NCI-H510A treated with DMSO at 0.1 percent for 48 hours (cell line): ENCODE results near the gene DEXI.
A peak's percentile ranks its signal among the peaks of the same experiment; 100 is the strongest.
"Not testable (repeated sequence)": the region's sequence is repeated elsewhere in the genome, so short reads cannot be mapped to it uniquely, and the experiment has no call there.

Experiments used
- DNase-seq: peaks from one replicate; lab custom pipeline; 2025; lab: John Stamatoyannopoulos, UW

The DEXI gene

GRCh38 chr16:10926867-10927266, 15.4 kb downstream of the DEXI start:
- DNase-seq, result no peak

- peak; percentile 19 for DNase-seq
Observed at GRCh38 chr16:10926094-10926493, 16.2 kb downstream of the DEXI start.

GRCh38 chr16:10925285-10925684, 17.0 kb downstream of the DEXI start:
- DNase-seq, result not testable (repeated sequence)

GRCh38 chr16:10923650-10924214, 18.5 kb downstream of the DEXI start:
- DNase-seq, result no peak

GRCh38 chr16:10923146-10923649, 19.1 kb downstream of the DEXI start:
- no peak for DNase-seq

GRCh38 chr16:10922328-10923145, 19.7 kb downstream of the DEXI start:
- no peak for DNase-seq

- no peak for DNase-seq
Observed at GRCh38 chr16:10921536-10922327, 20.5 kb downstream of the DEXI start.

GRCh38 chr16:10920726-10921427, 21.4 kb downstream of the DEXI start:
- no peak for DNase-seq

GRCh38 chr16:10919003-10919351, 23.3 kb downstream of the DEXI start:
- DNase-seq, result no peak

- DNase-seq, result peak; percentile 76
Observed at GRCh38 chr16:10918294-10919002, 23.8 kb downstream of the DEXI start.

- DNase-seq, result no peak
Observed at GRCh38 chr16:10916534-10916933, 25.7 kb downstream of the DEXI start.

GRCh38 chr16:10911267-10911666, 31.0 kb downstream of the DEXI start:
- DNase-seq, result no peak

- DNase-seq, result no peak
Observed at GRCh38 chr16:10907757-10908045, 34.6 kb downstream of the DEXI start.

- DNase-seq, result no peak
Observed at GRCh38 chr16:10906914-10907756, 35.1 kb downstream of the DEXI start.

- no peak for DNase-seq
Observed at GRCh38 chr16:10906482-10906881, 35.8 kb downstream of the DEXI start.

- DNase-seq, result no peak
Observed at GRCh38 chr16:10902999-10903398, 39.3 kb downstream of the DEXI start.

GRCh38 chr16:10897134-10897533, 45.1 kb downstream of the DEXI start:
- no peak for DNase-seq

GRCh38 chr16:10896723-10897122, 45.5 kb downstream of the DEXI start:
- DNase-seq, result no peak

GRCh38 chr16:10896165-10896564, 46.1 kb downstream of the DEXI start:
- no peak for DNase-seq

- no peak for DNase-seq
Observed at GRCh38 chr16:10895053-10895946, 47.0 kb downstream of the DEXI start.
